ENCODE measurements around the gene TRIM5.

The TRIM5 gene

DNA sequence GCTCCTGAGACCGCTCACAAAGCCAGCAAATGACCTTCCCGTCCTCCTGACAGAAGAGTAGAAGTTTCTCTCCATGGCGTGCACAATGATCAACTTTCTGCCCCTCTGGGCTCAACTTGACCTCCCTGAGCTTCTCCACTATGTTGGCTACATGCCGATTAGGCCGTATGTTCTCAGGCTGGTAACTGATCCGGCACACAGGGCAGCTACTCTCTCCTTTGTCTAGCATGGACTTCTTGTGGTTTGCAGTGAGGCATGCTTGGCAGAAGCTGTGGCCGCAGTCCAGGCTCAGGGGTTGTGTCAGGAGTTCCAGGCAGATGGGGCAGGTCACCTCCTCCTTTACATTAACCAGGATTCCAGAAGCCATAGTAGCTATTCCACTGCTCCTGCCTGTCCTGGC is 5.1 kb downstream of the TRIM5 start:
- Histone ChIP-seq H3K36me3 (replicated peaks; ENCODE audit: low read depth, low read length) (peaks cover 9% of the 10 kb centered on the region), H3K4me2 (ENCODE audit: low read length) (no peak overlapping the region), H3K9ac (ENCODE audit: low read length) (no peak overlapping the region), H2AFZ (ENCODE audit: low read depth, low read length) (no peak overlapping the region), H3K9me3 (ENCODE audit: insufficient read depth, low read length) (no peaks in the 10 kb centered on the region), H3K79me2 (ENCODE audit: low read length) (peaks cover 4% of the 10 kb centered on the region), H3K27me3 (ENCODE audit: low read depth, low read length) (no peaks in the 10 kb centered on the region), H3K27ac (ENCODE audit: low read length) (no peak overlapping the region), H3K4me3 (ENCODE audit: low read length) (no peak overlapping the region), H4K20me1 (ENCODE audit: insufficient read depth, low read length) (no peaks in the 10 kb centered on the region), H3K4me1 (ENCODE audit: low read length) (peaks cover 5% of the 10 kb centered on the region; the same call in 1 of the 2 replicates)
- TF ChIP-seq, protein P1, sequence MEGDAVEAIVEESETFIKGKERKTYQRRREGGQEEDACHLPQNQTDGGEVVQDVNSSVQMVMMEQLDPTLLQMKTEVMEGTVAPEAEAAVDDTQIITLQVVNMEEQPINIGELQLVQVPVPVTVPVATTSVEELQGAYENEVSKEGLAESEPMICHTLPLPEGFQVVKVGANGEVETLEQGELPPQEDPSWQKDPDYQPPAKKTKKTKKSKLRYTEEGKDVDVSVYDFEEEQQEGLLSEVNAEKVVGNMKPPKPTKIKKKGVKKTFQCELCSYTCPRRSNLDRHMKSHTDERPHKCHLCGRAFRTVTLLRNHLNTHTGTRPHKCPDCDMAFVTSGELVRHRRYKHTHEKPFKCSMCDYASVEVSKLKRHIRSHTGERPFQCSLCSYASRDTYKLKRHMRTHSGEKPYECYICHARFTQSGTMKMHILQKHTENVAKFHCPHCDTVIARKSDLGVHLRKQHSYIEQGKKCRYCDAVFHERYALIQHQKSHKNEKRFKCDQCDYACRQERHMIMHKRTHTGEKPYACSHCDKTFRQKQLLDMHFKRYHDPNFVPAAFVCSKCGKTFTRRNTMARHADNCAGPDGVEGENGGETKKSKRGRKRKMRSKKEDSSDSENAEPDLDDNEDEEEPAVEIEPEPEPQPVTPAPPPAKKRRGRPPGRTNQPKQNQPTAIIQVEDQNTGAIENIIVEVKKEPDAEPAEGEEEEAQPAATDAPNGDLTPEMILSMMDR (IDR thresholded peaks at IDR 0.05; ENCODE audit: low read depth, low read length), result no peak
- no peak for TF ChIP-seq EZH2phosphoT487 (IDR thresholded peaks at IDR 0.05; ENCODE audit: low read depth)

DNA sequence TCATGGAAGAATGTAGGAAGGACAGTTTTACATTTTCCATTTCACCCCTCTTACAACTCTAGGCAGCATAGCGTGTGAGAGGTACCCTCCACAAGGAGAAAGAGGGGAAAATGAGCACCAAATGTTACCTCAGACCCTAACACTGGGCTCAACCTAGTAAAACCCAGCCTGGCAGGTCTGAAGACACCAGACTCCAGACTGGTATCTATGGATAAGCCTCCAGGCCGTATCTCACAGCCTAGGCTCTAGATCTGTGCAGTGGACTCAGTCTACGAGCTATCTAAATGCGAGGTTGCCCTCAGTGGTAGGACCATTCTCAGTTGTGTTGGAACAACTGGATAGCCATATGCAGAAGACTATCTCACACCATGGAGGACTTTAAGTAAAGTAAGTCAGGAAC is 10.5 kb downstream of the TRIM5 start:
- Histone ChIP-seq H3K36me3 (replicated peaks; ENCODE audit: low read depth, low read length) (peaks cover 10% of the 10 kb centered on the region), H3K27ac (ENCODE audit: low read length) (no peak overlapping the region), H3K4me3 (ENCODE audit: low read length) (no peak overlapping the region), H2AFZ (ENCODE audit: low read depth, low read length) (no peak overlapping the region), H3K79me2 (ENCODE audit: low read length) (no peaks in the 10 kb centered on the region), H3K27me3 (ENCODE audit: low read depth, low read length) (no peaks in the 10 kb centered on the region), H4K20me1 (ENCODE audit: insufficient read depth, low read length) (no peaks in the 10 kb centered on the region), H3K4me1 (ENCODE audit: low read length) (no peaks in the 10 kb centered on the region), H3K9me3 (ENCODE audit: insufficient read depth, low read length) (no peaks in the 10 kb centered on the region), H3K4me2 (ENCODE audit: low read length) (no peak overlapping the region), H3K9ac (ENCODE audit: low read length) (no peak overlapping the region)
- TF ChIP-seq, protein P1 (IDR thresholded peaks at IDR 0.05; ENCODE audit: low read depth, low read length), result no peak
- no peak for TF ChIP-seq EZH2phosphoT487 (IDR thresholded peaks at IDR 0.05; ENCODE audit: low read depth)

DNA sequence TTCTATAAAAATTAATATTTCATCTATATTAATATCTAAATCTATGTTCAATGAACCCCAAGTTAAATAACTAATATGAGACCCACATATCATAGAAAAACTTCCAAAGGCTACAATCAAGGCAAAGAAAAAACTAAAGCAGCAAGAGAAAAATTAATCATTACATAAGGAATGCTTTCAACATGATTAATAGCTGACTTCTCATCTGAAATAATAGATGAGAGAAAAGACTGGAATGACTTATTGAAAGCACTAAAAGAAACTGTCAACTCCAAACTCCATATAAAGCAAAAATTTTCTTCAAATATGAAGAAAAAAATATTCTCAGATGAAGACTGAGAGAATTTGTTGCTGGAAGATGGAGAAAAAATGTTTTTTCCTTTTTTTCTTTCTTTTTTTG is 13.0 kb downstream of the TRIM5 start:
- Histone ChIP-seq H3K27me3 (ENCODE audit: low read depth, low read length) (no peaks in the 10 kb centered on the region), H3K36me3 (replicated peaks; ENCODE audit: low read depth, low read length) (peaks cover 4% of the 10 kb centered on the region), H3K79me2 (ENCODE audit: low read length) (no peaks in the 10 kb centered on the region), H4K20me1 (ENCODE audit: insufficient read depth, low read length) (no peaks in the 10 kb centered on the region), H2AFZ (ENCODE audit: low read depth, low read length) (no peak overlapping the region), H3K4me3 (ENCODE audit: low read length) (no peak overlapping the region), H3K9me3 (ENCODE audit: insufficient read depth, low read length) (no peaks in the 10 kb centered on the region), H3K27ac (ENCODE audit: low read length) (no peak overlapping the region), H3K4me1 (ENCODE audit: low read length) (no peaks in the 10 kb centered on the region), H3K9ac (ENCODE audit: low read length) (no peak overlapping the region), H3K4me2 (ENCODE audit: low read length) (no peak overlapping the region)
- no peak for TF ChIP-seq EZH2phosphoT487 (IDR thresholded peaks at IDR 0.05; ENCODE audit: low read depth)
- TF ChIP-seq, protein P1 (IDR thresholded peaks at IDR 0.05; ENCODE audit: low read depth, low read length), result no peak

DNA sequence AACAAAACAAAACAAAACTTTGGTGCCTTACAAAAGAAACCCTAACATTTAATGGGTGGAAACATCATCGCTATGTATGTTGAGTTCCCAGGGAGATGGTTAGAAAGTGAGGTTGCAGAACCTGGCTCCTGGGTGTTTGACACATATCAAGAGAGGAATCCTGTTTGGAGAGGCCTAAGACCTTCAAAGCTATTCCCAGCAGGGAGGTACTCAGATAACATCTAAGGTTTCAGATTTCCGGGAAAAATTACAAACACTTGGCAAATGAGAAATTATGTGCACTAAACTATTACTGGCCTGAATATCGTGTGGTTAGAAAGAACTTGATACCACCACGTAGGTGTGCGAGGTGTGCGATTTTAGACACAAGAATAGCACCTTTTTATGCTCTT is 18.5 kb downstream of the TRIM5 start:
- Histone ChIP-seq H3K4me3 (ENCODE audit: low read length) (no peak overlapping the region), H3K4me2 (ENCODE audit: low read length) (no peak overlapping the region), H3K9ac (ENCODE audit: low read length) (no peak overlapping the region), H3K36me3 (replicated peaks; ENCODE audit: low read depth, low read length) (peaks cover 4% of the 10 kb centered on the region), H3K79me2 (ENCODE audit: low read length) (no peaks in the 10 kb centered on the region), H2AFZ (ENCODE audit: low read depth, low read length) (no peak overlapping the region), H3K27me3 (ENCODE audit: low read depth, low read length) (no peaks in the 10 kb centered on the region), H3K9me3 (ENCODE audit: insufficient read depth, low read length) (no peaks in the 10 kb centered on the region), H4K20me1 (ENCODE audit: insufficient read depth, low read length) (no peaks in the 10 kb centered on the region), H3K27ac (ENCODE audit: low read length) (no peak overlapping the region), H3K4me1 (ENCODE audit: low read length) (no peaks in the 10 kb centered on the region)
- TF ChIP-seq, protein P1 (IDR thresholded peaks at IDR 0.05; ENCODE audit: low read depth, low read length), result no peak
- TF ChIP-seq EZH2phosphoT487 (IDR thresholded peaks at IDR 0.05; ENCODE audit: low read depth), result no peak
